Stimulated activated memory B cell treated with anti-CD40 and anti-IgM and Interleukin-4, amounts not matched to agents 10 μg/mL and 1 μg/mL and 100 μg/mL, for 72 hours (primary cell): ENCODE data around the gene RBM44.
"Not testable (repeated sequence)": the region's sequence is repeated elsewhere in the genome, so short reads cannot be mapped to it uniquely, and the experiment has no call there.

ENCODE experiments used
- ATAC-seq: fragments of 150-1000 bp; cut with Tn5 transposase; 2 replicates; pipeline ENCODE4 v1.10.0; 2021
- H3K27ac Mint-ChIP-seq: one replicate; pipeline ENCODE4 v1.8.0; 2022; ENCODE audit warnings: mild to moderate bottlenecking, mixed read lengths
- H3K27me3 Mint-ChIP-seq: one replicate; pipeline ENCODE4 v1.8.0; 2022; ENCODE audit warnings: mixed read lengths
- H3K36me3 Mint-ChIP-seq: one replicate; pipeline ENCODE4 v1.8.0; 2022; ENCODE audit warnings: mixed read lengths
- H3K4me1 Mint-ChIP-seq: one replicate; pipeline ENCODE4 v1.8.0; 2022; ENCODE audit warnings: mixed read lengths
- H3K4me3 Mint-ChIP-seq: one replicate; pipeline ENCODE4 v1.8.0; 2022; ENCODE audit warnings: mild to moderate bottlenecking, moderate library complexity, mixed read lengths
- H3K9me3 Mint-ChIP-seq: one replicate; pipeline ENCODE4 v1.8.0; 2022; ENCODE audit warnings: mixed read lengths

RBM44 gene

GRCh38 chr2:237798236-237799059 is at the start of gene RBM44:
Gene RBM44, plus strand, starts transcription at chr2:237798779. Its CDS starts 14,831 bp downstream, at chr2:237813610.
- no peaks in the 10 kb centered on the region for H3K27me3 Mint-ChIP-seq
- peaks cover 3% of the 10 kb centered on the region for H3K9me3 Mint-ChIP-seq
- H3K36me3 Mint-ChIP-seq, result peaks cover 13% of the 10 kb centered on the region
- peak; percentile 16 for ATAC-seq
- H3K4me3 Mint-ChIP-seq, result no peak within 1 kb of the TSS
- H3K27ac Mint-ChIP-seq, result no peak within 1 kb of the TSS
- no peaks in the 10 kb centered on the region for H3K4me1 Mint-ChIP-seq

GRCh38 chr2:237749002-237749401 is 49.6 kb upstream of the RBM44 start:
- H3K36me3 Mint-ChIP-seq, result peaks cover 66% of the 10 kb centered on the region
- H3K4me1 Mint-ChIP-seq, result peaks cover 42% of the 10 kb centered on the region
- peaks cover 2% of the 10 kb centered on the region for H3K9me3 Mint-ChIP-seq
- peak overlapping the region; percentile 10 for H3K27ac Mint-ChIP-seq
- no peak overlapping the region for H3K4me3 Mint-ChIP-seq
- H3K27me3 Mint-ChIP-seq, result no peaks in the 10 kb centered on the region
- no peak for ATAC-seq

- peaks cover 38% of the 10 kb centered on the region for H3K4me1 Mint-ChIP-seq
- no peaks in the 10 kb centered on the region for H3K27me3 Mint-ChIP-seq
- H3K9me3 Mint-ChIP-seq, result peaks cover 2% of the 10 kb centered on the region
- ATAC-seq, result no peak
- no peak overlapping the region for H3K4me3 Mint-ChIP-seq
- peak overlapping the region; percentile 60 for H3K27ac Mint-ChIP-seq
- peaks cover 71% of the 10 kb centered on the region for H3K36me3 Mint-ChIP-seq
These were observed 48.6 kb upstream of the RBM44 start for GRCh38 chr2:237749961-237750360.

GRCh38 chr2:237750441-237750840 is 48.1 kb upstream of the RBM44 start:
- H3K27me3 Mint-ChIP-seq, H3K9me3 Mint-ChIP-seq, H3K4me3 Mint-ChIP-seq, ATAC-seq, H3K27ac Mint-ChIP-seq: not testable (repeated sequence)
- peaks cover 69% of the 10 kb centered on the region for H3K36me3 Mint-ChIP-seq
- peaks cover 35% of the 10 kb centered on the region for H3K4me1 Mint-ChIP-seq

- no peaks in the 10 kb centered on the region for H3K27me3 Mint-ChIP-seq
- H3K4me1 Mint-ChIP-seq, result peaks cover 35% of the 10 kb centered on the region
- peaks cover 72% of the 10 kb centered on the region for H3K36me3 Mint-ChIP-seq
- ATAC-seq, result peak; percentile 100
- no peak overlapping the region for H3K4me3 Mint-ChIP-seq
- H3K27ac Mint-ChIP-seq, result peak overlapping the region; percentile 81
- peaks cover 2% of the 10 kb centered on the region for H3K9me3 Mint-ChIP-seq
These were observed 45.8 kb upstream of the RBM44 start for GRCh38 chr2:237752761-237753165.

- peaks cover 60% of the 10 kb centered on the region for H3K36me3 Mint-ChIP-seq
- no peak overlapping the region for H3K4me3 Mint-ChIP-seq
- no peak overlapping the region for H3K27ac Mint-ChIP-seq
- no peaks in the 10 kb centered on the region for H3K9me3 Mint-ChIP-seq
- H3K4me1 Mint-ChIP-seq, result peaks cover 30% of the 10 kb centered on the region
- H3K27me3 Mint-ChIP-seq, result no peaks in the 10 kb centered on the region
- no peak for ATAC-seq
These were observed 44.4 kb upstream of the RBM44 start for GRCh38 chr2:237754182-237754581.

- Mint-ChIP-seq H3K27me3 (no peaks in the 10 kb centered on the region), H3K36me3 (peaks cover 58% of the 10 kb centered on the region), H3K27ac (no peak overlapping the region)
These were observed 43.8 kb upstream of the RBM44 start for GRCh38 chr2:237754626-237755248.

GRCh38 chr2:237757616-237758015 is 41.0 kb upstream of the RBM44 start:
- no peak overlapping the region for H3K4me3 Mint-ChIP-seq
- no peaks in the 10 kb centered on the region for H3K27me3 Mint-ChIP-seq
- peaks cover 63% of the 10 kb centered on the region for H3K36me3 Mint-ChIP-seq
- H3K9me3 Mint-ChIP-seq, result no peaks in the 10 kb centered on the region
- H3K27ac Mint-ChIP-seq, result no peak overlapping the region
- H3K4me1 Mint-ChIP-seq, result peaks cover 10% of the 10 kb centered on the region
- no peak for ATAC-seq

More at GRCh38 chr2:237754626-237755248, 43.8 kb upstream of the RBM44 start:
- no peaks in the 10 kb centered on the region for H3K9me3 Mint-ChIP-seq
- H3K4me1 Mint-ChIP-seq, result peaks cover 24% of the 10 kb centered on the region
- ATAC-seq, result no peak
- H3K4me3 Mint-ChIP-seq, result no peak overlapping the region

- H3K4me1 Mint-ChIP-seq, result peaks cover 4% of the 10 kb centered on the region
- no peak overlapping the region for H3K27ac Mint-ChIP-seq
- H3K27me3 Mint-ChIP-seq, result no peaks in the 10 kb centered on the region
- H3K4me3 Mint-ChIP-seq, result no peak overlapping the region
- H3K9me3 Mint-ChIP-seq, result no peaks in the 10 kb centered on the region
- H3K36me3 Mint-ChIP-seq, result peaks cover 63% of the 10 kb centered on the region
- no peak for ATAC-seq
These were observed 40.4 kb upstream of the RBM44 start for GRCh38 chr2:237758185-237758584.

- no peak overlapping the region for H3K27ac Mint-ChIP-seq
- ATAC-seq, result no peak
- peaks cover 62% of the 10 kb centered on the region for H3K36me3 Mint-ChIP-seq
These were observed 39.4 kb upstream of the RBM44 start for GRCh38 chr2:237759176-237759575.

GRCh38 chr2:237760506-237761502 is 37.8 kb upstream of the RBM44 start:
- no peaks in the 10 kb centered on the region for H3K4me1 Mint-ChIP-seq
- no peak overlapping the region for H3K4me3 Mint-ChIP-seq
- H3K36me3 Mint-ChIP-seq, result peaks cover 58% of the 10 kb centered on the region
- no peak for ATAC-seq
- no peaks in the 10 kb centered on the region for H3K27me3 Mint-ChIP-seq
- H3K27ac Mint-ChIP-seq, result no peak overlapping the region
- H3K9me3 Mint-ChIP-seq, result no peaks in the 10 kb centered on the region

More at GRCh38 chr2:237759176-237759575, 39.4 kb upstream of the RBM44 start:
- Mint-ChIP-seq H3K4me3 (no peak overlapping the region), H3K4me1 (no peaks in the 10 kb centered on the region), H3K9me3 (no peaks in the 10 kb centered on the region), H3K27me3 (no peaks in the 10 kb centered on the region)

- H3K36me3 Mint-ChIP-seq, result peaks cover 54% of the 10 kb centered on the region
- not testable (repeated sequence) for ATAC-seq
These were observed 36.0 kb upstream of the RBM44 start for GRCh38 chr2:237762291-237763182.

GRCh38 chr2:237763812-237764211 is 34.8 kb upstream of the RBM44 start:
- no peaks in the 10 kb centered on the region for H3K4me1 Mint-ChIP-seq
- no peaks in the 10 kb centered on the region for H3K27me3 Mint-ChIP-seq
- no peak overlapping the region for H3K4me3 Mint-ChIP-seq
- H3K27ac Mint-ChIP-seq, result no peak overlapping the region
- H3K9me3 Mint-ChIP-seq, result no peaks in the 10 kb centered on the region
- peaks cover 62% of the 10 kb centered on the region for H3K36me3 Mint-ChIP-seq
- no peak for ATAC-seq

More at GRCh38 chr2:237762291-237763182, 36.0 kb upstream of the RBM44 start:
- not testable (repeated sequence) for H3K4me3 Mint-ChIP-seq, H3K27ac Mint-ChIP-seq, H3K9me3 Mint-ChIP-seq, H3K27me3 Mint-ChIP-seq, H3K4me1 Mint-ChIP-seq

- not testable (repeated sequence) for H3K27ac Mint-ChIP-seq, H3K4me3 Mint-ChIP-seq, H3K4me1 Mint-ChIP-seq, ATAC-seq, H3K27me3 Mint-ChIP-seq, H3K9me3 Mint-ChIP-seq
- H3K36me3 Mint-ChIP-seq, result peaks cover 63% of the 10 kb centered on the region
These were observed 33.5 kb upstream of the RBM44 start for GRCh38 chr2:237765122-237765521.
